SU-DHL-6 (cell line): ENCODE results near the gene ITPRIP.

ENCODE experiments used
- EZH2phosphoT487 ChIP-seq: fragments of 200-600 bp; sonication (generic), shearing (Covaris generic); conservative IDR thresholded peaks from 2 replicates; pipeline ENCODE4 v1.6.1; 2018; ENCODE audit warnings: mild to moderate bottlenecking, antibody characterized with exemption, low read length, moderate library complexity, mixed read lengths
- TF ChIP-seq, protein P1 (sequence below): fragments of 200-600 bp; sonication (generic); IDR thresholded peaks from one replicate; pipeline ENCODE4 v1.5.1; 2017; ENCODE audit warnings: antibody characterized with exemption, mild to moderate bottlenecking, low read length, moderate library complexity; ENCODE audit not compliant: insufficient read depth, poor library complexity, severe bottlenecking

DNA sequence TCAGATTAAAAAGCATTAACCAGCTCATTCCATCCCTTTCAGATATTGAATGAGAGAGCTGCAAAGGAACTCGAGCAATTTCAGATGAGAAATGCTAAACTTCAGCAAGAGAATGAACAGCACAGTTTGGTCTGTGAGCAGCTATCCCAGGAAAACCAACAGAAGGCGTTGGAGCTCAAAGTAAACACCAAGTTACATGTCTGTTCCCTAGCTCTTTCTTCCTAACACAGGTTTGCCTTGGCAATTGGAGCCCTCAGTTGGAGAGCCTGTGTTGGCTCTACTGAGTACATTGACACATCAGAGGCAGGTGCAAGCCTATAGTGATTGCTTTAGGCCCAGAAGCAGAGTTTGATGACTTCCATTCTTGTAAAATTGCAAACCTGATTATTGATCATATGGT is 30.1 kb upstream of the ITPRIP start:
- TF ChIP-seq, protein P1, sequence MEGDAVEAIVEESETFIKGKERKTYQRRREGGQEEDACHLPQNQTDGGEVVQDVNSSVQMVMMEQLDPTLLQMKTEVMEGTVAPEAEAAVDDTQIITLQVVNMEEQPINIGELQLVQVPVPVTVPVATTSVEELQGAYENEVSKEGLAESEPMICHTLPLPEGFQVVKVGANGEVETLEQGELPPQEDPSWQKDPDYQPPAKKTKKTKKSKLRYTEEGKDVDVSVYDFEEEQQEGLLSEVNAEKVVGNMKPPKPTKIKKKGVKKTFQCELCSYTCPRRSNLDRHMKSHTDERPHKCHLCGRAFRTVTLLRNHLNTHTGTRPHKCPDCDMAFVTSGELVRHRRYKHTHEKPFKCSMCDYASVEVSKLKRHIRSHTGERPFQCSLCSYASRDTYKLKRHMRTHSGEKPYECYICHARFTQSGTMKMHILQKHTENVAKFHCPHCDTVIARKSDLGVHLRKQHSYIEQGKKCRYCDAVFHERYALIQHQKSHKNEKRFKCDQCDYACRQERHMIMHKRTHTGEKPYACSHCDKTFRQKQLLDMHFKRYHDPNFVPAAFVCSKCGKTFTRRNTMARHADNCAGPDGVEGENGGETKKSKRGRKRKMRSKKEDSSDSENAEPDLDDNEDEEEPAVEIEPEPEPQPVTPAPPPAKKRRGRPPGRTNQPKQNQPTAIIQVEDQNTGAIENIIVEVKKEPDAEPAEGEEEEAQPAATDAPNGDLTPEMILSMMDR, result no peak
- no peak for TF ChIP-seq EZH2phosphoT487
